Mesodermal cell (in vitro differentiated cells): ENCODE data around the gene NUP160. TPM values are rescaled to one million over a fixed set of nuclear protein-coding genes. Genes with fewer than 3 reads are reported as not detected.
"Not testable (repeated sequence)": the region's sequence is repeated elsewhere in the genome, so short reads cannot be mapped to it uniquely, and the experiment has no call there.

ENCODE experiments used
- H3K27ac ChIP-seq: 2 replicates; pipeline ENCODE4 v1.7.0; 2013; ENCODE audit warnings: mild to moderate bottlenecking, low read depth, low read length, moderate library complexity; ENCODE audit not compliant: severe bottlenecking
- H3K36me3 ChIP-seq: 2 replicates; pipeline ENCODE4 v1.7.1; 2013; ENCODE audit warnings: mild to moderate bottlenecking, low read length, moderate library complexity; ENCODE audit not compliant: control insufficient read depth, insufficient read depth
- H3K4me1 ChIP-seq: one replicate; pipeline ENCODE4 v1.7.1; 2013; ENCODE audit warnings: mild to moderate bottlenecking, low read length; ENCODE audit not compliant: insufficient read depth, control insufficient read depth, poor library complexity, severe bottlenecking
- H3K4me3 ChIP-seq: 2 replicates; pipeline ENCODE4 v1.7.0; 2013; ENCODE audit warnings: low read length, control low read depth, mild to moderate bottlenecking; ENCODE audit not compliant: insufficient read depth, poor library complexity, severe bottlenecking; ENCODE audit errors: extremely low read depth
- H3K9me3 ChIP-seq: 2 replicates; pipeline ENCODE4 v1.7.1; 2013; ENCODE audit warnings: mild to moderate bottlenecking, low read length, moderate library complexity; ENCODE audit not compliant: control insufficient read depth
- WGBS, 2 experiments: methylation state at CpG; one replicate each; pipeline ENCODE4 v1.1.5; 2013; ENCODE audit warnings: missing lambda C conversion rate in 2 of 2; ENCODE audit not compliant: insufficient coverage in 2 of 2; 5-methylcytosine and 5-hydroxymethylcytosine counted together
- polyA plus RNA-seq, 2 experiments: library from polyadenylated mRNA; stranded (reverse); fragments of 50-300 nt; gene quantifications; one replicate each; pipeline ENCODE4 v1.2.3, GENCODE V29; 2013

The NUP160 gene
- 45.3 TPM for polyA plus RNA-seq (2013, experiment 1 of 2)
- 40.5 TPM for polyA plus RNA-seq (2013, experiment 2 of 2)

- H3K4me1 ChIP-seq = peaks cover 8% of the 10 kb centered on the region
Measured at GRCh38 chr11:47847892-47848699, at the start of gene NUP160. NUP160 (minus strand) TSS chr11:47848350; CDS start chr11:47848318, 32 bp downstream.

GRCh38 chr11:47896199-47896598, 48.0 kb upstream of the NUP160 start:
- Histone ChIP-seq H3K27ac (no peak overlapping the region), H3K4me3 (no peak overlapping the region), H3K9me3 (peaks cover 5% of the 10 kb centered on the region), H3K4me1 (no peaks in the 10 kb centered on the region), H3K36me3 (no peaks in the 10 kb centered on the region)
- 95 to 100% methylated on average over 3 to 5 of the region's 7 CpGs for WGBS, 2 experiments

More at GRCh38 chr11:47847892-47848699, at the start of gene NUP160:
- Histone ChIP-seq H3K9me3 (no peaks in the 10 kb centered on the region), H3K27ac (peak within 1 kb of the TSS; percentile 90), H3K4me3 (peak within 1 kb of the TSS; percentile 70), H3K36me3 (peaks cover 38% of the 10 kb centered on the region)
- WGBS, 2 experiments = 0 to 1% methylated on average over 65 to 66 of the region's 66 CpGs

GRCh38 chr11:47895035-47895434, 46.9 kb upstream of the NUP160 start:
- Histone ChIP-seq H3K4me3 (no peak overlapping the region), H3K27ac (no peak overlapping the region), H3K36me3 (no peaks in the 10 kb centered on the region), H3K4me1 (no peaks in the 10 kb centered on the region), H3K9me3 (peaks cover 5% of the 10 kb centered on the region)
- 100% methylated on average over 1 of the region's 2 CpGs; no CpG with 5 or more reads in 1 of the 2 experiments for WGBS, 2 experiments

GRCh38 chr11:47892546-47893276, 44.6 kb upstream of the NUP160 start:
- H3K27ac ChIP-seq, H3K36me3 ChIP-seq: not testable (repeated sequence)
- WGBS, 2 experiments = 97% methylated on average over 31 to 41 of the region's 57 CpGs

GRCh38 chr11:47891886-47892285, 43.7 kb upstream of the NUP160 start:
- WGBS, 2 experiments = 92 to 94% methylated on average over 2 of the region's 3 CpGs
- Histone ChIP-seq H3K9me3 (peaks cover 5% of the 10 kb centered on the region), H3K4me1 (no peaks in the 10 kb centered on the region), H3K27ac (no peak overlapping the region), H3K4me3 (no peak overlapping the region), H3K36me3 (no peaks in the 10 kb centered on the region)

More at GRCh38 chr11:47892546-47893276, 44.6 kb upstream of the NUP160 start:
- H3K4me3 ChIP-seq, H3K4me1 ChIP-seq, H3K9me3 ChIP-seq: not testable (repeated sequence)

- Histone ChIP-seq H3K36me3 (no peaks in the 10 kb centered on the region), H3K4me1 (no peaks in the 10 kb centered on the region), H3K4me3 (no peak overlapping the region), H3K27ac (no peak overlapping the region), H3K9me3 (no peaks in the 10 kb centered on the region)
- 79 to 88% methylated on average over 2 to 3 of the region's 4 CpGs for WGBS, 2 experiments
Measured at GRCh38 chr11:47889714-47890441, 41.7 kb upstream of the NUP160 start.

- Histone ChIP-seq H3K9me3 (no peaks in the 10 kb centered on the region), H3K27ac (no peak overlapping the region), H3K4me1 (no peaks in the 10 kb centered on the region), H3K4me3 (no peak overlapping the region), H3K36me3 (no peaks in the 10 kb centered on the region)
- 87 to 92% methylated on average over 3 of the region's 5 CpGs for WGBS, 2 experiments
Measured at GRCh38 chr11:47887910-47888569, 39.9 kb upstream of the NUP160 start.

GRCh38 chr11:47886096-47886495, 37.9 kb upstream of the NUP160 start:
- 100% methylated on average over 2 to 3 of the region's 6 CpGs for WGBS, 2 experiments
- Histone ChIP-seq H3K36me3 (no peaks in the 10 kb centered on the region), H3K9me3 (no peaks in the 10 kb centered on the region), H3K27ac (no peak overlapping the region), H3K4me3 (no peak overlapping the region), H3K4me1 (no peaks in the 10 kb centered on the region)

- H3K9me3 ChIP-seq, H3K27ac ChIP-seq, H3K4me1 ChIP-seq, H3K36me3 ChIP-seq, H3K4me3 ChIP-seq: not testable (repeated sequence)
- 85 to 90% methylated on average over 7 to 10 of the region's 13 CpGs for WGBS, 2 experiments
Measured at GRCh38 chr11:47882437-47882836, 34.3 kb upstream of the NUP160 start.

GRCh38 chr11:47881145-47881544, 33.0 kb upstream of the NUP160 start:
- no peak overlapping the region for H3K27ac ChIP-seq
- 90 to 92% methylated on average over 3 to 5 of the region's 7 CpGs for WGBS, 2 experiments
- peaks cover 7% of the 10 kb centered on the region for H3K9me3 ChIP-seq
- no peaks in the 10 kb centered on the region for H3K4me1 ChIP-seq
- no peaks in the 10 kb centered on the region for H3K36me3 ChIP-seq
- no peak overlapping the region for H3K4me3 ChIP-seq
